ENCODE results near the gene RENBP.

DNA sequence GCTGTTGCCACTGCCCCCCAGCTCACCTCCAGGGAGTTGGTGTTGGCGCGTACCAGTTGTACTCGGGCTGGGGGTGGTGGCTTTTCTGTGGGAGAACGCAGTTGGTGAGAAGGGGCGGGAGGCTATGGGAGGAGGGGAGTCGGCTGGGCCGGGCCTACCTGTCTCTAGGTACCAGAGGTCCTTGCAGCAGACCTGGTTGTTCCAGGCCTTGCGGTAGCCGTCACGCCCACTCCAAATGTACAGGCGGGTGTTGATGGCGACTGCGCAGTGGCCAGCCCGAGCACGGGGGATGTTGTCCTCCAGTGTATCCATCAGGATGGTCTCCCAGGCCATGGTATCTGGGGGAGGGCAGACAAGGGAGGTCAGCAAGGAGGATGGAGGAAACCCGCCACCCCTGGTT lies 15.6 kb upstream of the RENBP start:
- TF ChIP-seq EP300 (IDR thresholded peaks at IDR 0.05; ENCODE audit: borderline replicate concordance) = no peak
- TF ChIP-seq FOXM1 (IDR thresholded peaks at IDR 0.05; ENCODE audit: borderline replicate concordance, low read depth) = no peak
- no peak for TF ChIP-seq TCF12 (IDR thresholded peaks at IDR 0.05; ENCODE audit: low read depth)
- TF ChIP-seq, protein P1, sequence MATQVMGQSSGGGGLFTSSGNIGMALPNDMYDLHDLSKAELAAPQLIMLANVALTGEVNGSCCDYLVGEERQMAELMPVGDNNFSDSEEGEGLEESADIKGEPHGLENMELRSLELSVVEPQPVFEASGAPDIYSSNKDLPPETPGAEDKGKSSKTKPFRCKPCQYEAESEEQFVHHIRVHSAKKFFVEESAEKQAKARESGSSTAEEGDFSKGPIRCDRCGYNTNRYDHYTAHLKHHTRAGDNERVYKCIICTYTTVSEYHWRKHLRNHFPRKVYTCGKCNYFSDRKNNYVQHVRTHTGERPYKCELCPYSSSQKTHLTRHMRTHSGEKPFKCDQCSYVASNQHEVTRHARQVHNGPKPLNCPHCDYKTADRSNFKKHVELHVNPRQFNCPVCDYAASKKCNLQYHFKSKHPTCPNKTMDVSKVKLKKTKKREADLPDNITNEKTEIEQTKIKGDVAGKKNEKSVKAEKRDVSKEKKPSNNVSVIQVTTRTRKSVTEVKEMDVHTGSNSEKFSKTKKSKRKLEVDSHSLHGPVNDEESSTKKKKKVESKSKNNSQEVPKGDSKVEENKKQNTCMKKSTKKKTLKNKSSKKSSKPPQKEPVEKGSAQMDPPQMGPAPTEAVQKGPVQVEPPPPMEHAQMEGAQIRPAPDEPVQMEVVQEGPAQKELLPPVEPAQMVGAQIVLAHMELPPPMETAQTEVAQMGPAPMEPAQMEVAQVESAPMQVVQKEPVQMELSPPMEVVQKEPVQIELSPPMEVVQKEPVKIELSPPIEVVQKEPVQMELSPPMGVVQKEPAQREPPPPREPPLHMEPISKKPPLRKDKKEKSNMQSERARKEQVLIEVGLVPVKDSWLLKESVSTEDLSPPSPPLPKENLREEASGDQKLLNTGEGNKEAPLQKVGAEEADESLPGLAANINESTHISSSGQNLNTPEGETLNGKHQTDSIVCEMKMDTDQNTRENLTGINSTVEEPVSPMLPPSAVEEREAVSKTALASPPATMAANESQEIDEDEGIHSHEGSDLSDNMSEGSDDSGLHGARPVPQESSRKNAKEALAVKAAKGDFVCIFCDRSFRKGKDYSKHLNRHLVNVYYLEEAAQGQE (IDR thresholded peaks at IDR 0.05; ENCODE audit: low read depth) = no peak
- no peak for TF ChIP-seq RAD21 (IDR thresholded peaks at IDR 0.05; ENCODE audit: low read depth)
- no peak for TF ChIP-seq TEAD4 (IDR thresholded peaks at IDR 0.05)
- no peak for TF ChIP-seq TAF1 (IDR thresholded peaks at IDR 0.05; ENCODE audit: low read depth)
- TF ChIP-seq, protein P2, sequence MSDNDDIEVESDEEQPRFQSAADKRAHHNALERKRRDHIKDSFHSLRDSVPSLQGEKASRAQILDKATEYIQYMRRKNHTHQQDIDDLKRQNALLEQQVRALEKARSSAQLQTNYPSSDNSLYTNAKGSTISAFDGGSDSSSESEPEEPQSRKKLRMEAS (IDR thresholded peaks at IDR 0.05) = no peak
- no peak for TF ChIP-seq ZBTB7A (IDR thresholded peaks at IDR 0.05; ENCODE audit: low read depth)

Data from Ishikawa (cell line).